Measurements from ENCODE around the gene RRP1B. TPM values are rescaled to one million over a fixed set of nuclear protein-coding genes. Genes with fewer than 3 reads are reported as not detected.
"Not testable (repeated sequence)": the region's sequence is repeated elsewhere in the genome, so short reads cannot be mapped to it uniquely, and the experiment has no call there.

RRP1B gene
- total RNA-seq, 1 donor from 2014 or later: 22.5 TPM

- no peak for DNase-seq (ENCODE audit: low spot score)
These were observed 40.7 kb downstream of the RRP1B start for GRCh38 chr21:43699933-43700599.

DNA sequence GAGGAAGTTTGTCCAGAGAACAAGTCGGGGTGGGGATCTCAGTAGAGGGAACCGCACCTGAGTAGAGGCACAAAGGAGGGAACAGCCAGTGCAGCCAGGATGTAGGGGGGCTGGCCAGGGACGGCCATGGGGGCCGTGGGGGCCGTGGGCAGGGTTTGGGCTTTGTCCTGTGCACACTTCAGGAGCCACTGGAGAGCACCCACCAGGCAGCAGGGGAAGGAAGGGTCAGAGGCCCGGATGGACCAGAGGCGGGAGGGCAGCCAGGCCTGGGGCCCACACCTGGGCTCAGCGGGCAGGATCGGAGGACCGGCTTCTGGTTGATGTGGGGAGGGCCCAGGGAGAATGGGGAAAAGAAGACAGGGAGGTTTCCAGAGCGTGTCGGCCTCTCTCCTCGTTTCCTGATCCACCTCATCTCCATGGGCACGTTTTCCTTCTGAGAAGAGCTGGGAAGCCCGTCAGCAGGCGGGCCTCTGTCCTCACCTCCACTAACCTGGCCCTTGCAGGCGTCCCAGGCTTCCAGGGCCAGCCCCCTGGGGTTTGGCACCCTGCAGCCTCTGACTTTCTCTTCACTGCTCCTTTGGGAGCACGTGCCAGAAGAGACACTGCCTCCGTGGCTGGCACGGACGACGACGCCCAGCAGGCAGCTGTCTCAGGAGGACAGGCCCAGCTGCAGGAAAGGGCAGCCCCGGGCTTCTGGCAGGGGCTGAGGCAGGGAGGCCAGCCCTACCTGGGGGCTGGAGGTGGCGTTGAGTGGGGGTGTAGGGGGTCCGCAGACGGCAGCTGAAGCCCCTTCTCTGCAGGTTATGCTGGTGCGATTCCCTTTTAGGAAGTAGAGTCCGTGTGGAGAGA lies 42.8 kb downstream of the RRP1B start:
- DNase-seq (ENCODE audit: low spot score): no peak

DNA sequence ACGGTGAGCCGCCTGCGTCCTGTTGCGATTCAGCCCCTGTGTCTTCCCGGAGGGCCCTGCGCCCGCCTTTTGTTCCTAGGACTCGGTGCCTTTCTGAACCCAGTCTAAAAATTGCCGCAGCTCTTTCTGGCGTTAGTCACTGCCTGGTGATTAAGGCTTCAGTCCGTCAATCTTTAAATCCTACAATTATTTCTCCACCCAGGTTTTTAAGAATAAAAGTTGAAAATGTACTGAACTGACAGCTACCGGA lies 43.4 kb downstream of the RRP1B start:
- DNase-seq (ENCODE audit: low spot score): no peak

DNA sequence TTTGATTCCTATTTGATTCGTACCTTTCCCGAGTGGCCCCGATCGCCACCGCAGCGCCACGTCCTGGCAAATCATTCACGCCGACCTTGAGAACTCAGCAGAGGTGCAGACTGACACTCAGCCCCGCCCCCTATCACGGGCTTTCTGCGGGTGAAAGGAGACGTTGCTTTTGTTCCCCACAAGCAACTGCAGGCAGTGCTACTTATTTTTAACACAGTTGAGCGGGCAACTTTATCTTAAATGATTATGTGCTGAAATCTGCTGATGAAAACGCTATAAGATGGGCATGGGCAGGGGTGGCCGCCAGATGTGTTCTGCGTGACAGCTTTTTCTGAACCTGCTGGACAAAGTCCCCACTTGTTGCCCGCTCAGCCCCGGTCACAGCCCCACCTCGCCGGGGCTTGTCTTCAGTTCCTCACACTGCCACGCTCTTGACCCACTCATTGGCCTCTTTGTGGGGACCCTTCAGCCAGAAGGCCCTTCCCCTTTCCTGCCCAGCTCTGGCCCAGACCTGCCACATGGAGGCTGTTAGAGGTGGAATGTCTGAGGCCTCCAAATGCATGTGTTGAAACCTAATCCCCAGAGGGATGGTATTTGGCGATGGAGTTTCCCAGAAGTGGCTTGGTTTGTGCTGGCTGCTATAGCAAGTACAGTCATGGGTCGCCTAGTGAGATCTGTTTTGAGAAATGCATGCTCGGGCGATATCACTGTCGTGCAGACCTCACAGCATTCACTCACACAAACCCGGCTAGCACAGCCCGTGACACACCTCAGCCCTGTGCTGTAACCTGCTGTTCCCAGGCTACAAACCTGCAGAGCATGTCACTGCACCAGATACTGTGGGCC lies 43.9 kb downstream of the RRP1B start:
- DNase-seq (ENCODE audit: low spot score): peak; percentile 67

DNA sequence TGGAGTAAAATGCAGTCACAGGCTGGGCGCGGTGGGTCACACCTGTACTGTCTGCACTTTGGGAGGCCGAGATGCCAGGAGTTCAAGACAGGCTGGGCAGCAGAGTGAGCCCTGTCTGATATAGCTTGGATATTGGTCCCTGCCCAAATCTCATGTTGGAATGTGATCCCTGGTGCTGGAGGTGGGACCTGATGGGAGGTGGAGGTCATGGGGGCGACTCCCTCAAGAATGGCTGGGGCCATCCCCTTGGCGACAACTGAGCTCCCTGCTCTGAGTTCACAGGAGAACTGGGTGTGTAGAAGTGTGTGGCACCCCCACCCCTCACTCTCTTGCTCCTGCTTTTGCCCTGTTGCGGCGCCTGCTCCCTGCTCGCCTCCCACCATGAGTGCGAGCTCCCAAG lies 48.1 kb downstream of the RRP1B start:
- no peak for DNase-seq (ENCODE audit: low spot score)

DNA sequence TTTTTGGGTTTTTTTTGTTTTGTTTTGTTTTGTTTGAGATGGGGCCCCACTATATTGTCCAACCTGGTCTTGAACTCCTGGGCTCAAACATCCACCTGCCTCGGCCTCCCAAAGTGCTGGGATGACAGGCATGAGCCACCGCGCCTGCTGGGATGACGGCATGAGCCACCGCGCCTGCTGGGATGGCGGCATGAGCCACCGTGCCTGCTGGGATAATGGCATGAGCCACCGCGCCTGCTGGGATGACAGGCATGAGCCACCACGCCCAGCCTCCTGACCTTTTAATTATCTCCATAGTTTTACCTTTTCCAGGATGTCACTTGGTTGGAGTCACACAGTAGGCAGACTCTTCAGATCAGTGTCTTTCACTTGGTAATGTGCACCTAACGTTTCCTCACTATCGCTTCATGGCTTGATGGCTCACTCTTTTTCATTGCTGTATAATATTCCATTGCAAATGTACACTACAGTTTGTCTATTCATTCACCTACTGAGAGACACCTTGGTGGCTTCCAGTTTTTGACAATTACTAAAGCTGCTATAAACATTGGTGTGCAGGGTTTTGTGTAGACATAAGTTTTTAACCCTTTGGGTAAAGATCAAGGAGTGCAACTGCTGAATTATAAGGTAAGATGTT lies 49.5 kb downstream of the RRP1B start:
- DNase-seq (ENCODE audit: low spot score): no peak

GRCh38 chr21:43712268-43712942 lies 53.0 kb downstream of the RRP1B start:
- DNase-seq (ENCODE audit: low spot score): peak; percentile 77

DNA sequence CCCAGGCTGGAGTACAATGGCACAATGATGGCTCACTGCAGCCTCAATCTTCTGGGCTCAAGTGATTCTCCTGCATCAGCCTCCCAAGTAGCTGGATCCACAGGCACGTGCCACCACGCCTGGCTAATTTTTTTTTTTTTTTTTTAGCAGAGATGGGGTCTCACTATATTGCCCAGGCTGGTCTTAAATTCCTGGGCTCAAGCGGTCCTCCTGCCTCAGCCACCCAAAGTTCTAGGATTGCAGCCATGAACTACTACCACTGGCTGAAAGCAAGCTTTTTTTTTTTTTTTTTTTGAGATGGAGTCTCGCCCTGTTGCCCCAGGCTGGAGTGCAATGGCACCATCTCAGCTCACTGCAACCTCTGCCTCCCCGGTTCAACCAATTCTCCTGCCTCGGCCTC lies 53.8 kb downstream of the RRP1B start:
- DNase-seq (ENCODE audit: low spot score): not testable (repeated sequence)

- no peak for DNase-seq (ENCODE audit: low spot score)
These were observed 57.2 kb downstream of the RRP1B start for GRCh38 chr21:43716376-43717165.

DNA sequence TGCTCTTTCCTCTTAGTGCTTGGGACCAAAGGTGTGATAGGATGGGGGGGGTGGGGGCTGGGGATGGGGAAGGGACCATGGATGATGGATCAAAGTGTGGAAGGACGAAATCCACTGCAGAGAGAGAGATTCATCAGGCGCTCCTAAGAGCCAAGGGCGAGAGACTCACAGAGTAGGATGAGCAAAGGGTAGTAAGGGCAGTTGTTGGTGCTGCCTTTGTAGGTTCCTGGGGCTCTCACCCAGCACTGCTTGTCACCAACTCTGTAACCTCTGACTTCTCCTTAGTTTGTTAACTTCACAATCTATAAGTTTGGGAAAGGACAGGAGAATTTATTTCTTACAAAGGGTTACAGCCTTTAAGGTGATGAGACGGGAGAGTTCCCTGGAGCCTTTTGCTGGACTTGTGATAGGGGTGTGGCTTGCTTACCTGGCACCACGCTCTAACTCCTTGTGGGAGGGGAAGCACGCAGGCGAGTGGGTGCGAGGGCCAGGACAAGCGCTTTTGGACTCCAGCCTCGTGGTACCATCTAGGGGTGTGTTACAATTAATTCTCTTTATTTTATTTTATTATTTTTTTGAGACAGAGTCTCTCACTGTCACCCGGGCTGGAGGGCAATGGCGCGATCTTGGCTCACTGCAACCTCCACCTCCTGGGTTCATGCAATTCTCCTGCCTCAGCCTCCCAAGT lies 58.0 kb downstream of the RRP1B start:
- DNase-seq (ENCODE audit: low spot score): no peak

GRCh38 chr21:43717967-43718871 lies 58.9 kb downstream of the RRP1B start:
- DNase-seq (ENCODE audit: low spot score): no peak

- peak; percentile 89 for DNase-seq (ENCODE audit: low spot score)
These were observed 59.8 kb downstream of the RRP1B start, which contains the start of gene PDXK for GRCh38 chr21:43718872-43719747. Gene PDXK (plus strand): TSS chr21:43719129. CDS start chr21:43719295, 166 bp downstream.

DNA sequence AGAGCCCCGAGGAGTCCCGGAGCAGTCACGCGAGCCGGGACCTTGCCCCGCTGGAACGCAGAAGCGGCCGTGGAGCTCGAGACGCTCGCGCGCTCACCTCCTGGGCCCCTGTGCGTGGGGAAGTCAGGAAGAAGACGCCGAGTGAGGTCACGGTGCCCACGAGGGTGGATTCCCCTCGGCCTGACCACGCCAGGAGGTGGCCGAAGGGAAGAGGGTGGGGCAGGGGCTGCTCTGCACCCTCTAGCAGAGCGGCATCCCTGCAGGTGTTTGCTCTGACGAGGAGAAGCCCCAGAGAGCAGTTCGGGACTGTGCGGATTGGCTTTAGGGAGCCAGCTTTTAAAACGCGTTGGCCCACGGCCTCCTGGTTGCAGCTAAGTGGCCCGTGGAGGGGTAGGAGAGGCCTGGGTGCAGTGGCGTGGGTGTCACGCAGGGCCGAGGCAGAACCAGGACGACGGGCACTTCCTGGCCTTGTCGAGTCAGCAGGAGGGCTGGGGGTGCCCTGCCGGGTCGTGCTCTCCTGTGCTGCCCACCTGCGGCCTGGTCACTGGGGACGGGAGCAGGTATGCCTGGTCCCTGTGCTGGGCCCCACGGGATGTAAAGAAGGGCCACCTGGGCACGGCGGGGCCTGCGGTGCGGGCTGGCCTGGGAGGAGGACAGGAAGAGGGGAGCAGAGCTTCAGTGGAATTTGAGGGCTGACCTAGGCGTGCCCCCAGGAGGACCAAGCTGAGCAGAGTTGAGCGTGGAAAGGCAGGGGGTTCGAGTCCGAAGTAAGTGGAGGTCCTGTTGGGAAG lies 60.6 kb downstream of the RRP1B start:
- no peak for DNase-seq (ENCODE audit: low spot score)

DNA sequence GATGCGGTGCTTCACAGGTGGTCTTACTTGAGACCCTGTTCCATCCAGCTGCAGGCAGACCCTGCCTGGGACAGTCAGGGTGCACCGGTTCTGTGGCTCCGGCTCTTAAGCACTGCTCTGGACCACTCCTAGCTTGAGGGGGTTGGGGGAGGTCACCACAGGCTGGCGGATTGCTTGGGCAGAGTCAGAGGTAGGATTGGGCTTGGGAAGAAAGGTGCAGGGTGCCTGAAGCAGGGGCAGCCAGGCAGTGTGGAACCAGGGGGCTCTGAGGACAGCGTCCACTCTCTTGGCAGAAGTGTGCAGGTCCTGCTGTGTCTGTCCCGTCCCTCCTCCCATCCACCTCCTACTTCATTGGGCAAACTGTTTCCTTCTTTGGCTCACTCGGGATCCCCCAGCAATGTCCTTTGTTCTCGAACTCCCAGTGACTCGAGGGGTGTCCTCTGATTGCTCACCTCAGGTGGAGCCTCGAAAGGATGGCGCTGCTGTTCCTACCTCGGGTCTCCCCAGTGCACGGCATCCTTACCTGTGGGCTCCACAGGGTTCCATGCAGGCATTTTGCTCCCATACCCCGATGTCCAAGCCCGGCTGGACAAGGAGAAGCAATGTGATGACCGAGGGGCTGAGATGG lies 61.3 kb downstream of the RRP1B start:
- no peak for DNase-seq (ENCODE audit: low spot score)

- no peak for DNase-seq (ENCODE audit: low spot score)
These were observed 61.8 kb downstream of the RRP1B start for GRCh38 chr21:43721206-43721605.

- no peak for DNase-seq (ENCODE audit: low spot score)
These were observed 62.6 kb downstream of the RRP1B start for GRCh38 chr21:43721939-43722338.

DNA sequence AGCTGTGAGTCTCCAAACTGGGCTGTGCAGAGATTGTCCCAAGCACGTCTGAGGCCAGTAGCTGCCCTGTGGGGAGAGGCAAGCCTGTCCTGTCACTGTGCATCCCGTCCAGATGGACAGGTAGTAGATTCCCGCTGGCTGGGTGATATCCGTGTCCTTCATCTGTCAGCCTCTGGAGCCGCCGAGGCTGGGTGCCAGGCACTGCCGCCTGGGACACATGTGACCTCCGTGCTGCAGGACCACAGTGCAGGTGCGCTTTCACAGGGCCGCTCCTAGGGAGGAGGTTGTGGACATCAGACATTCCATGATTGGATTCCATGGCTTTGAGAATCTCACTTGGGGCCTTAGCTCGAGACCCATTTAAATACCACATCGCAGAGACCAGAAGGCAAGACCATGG lies 64.3 kb downstream of the RRP1B start:
- DNase-seq (ENCODE audit: low spot score): no peak

All from ureter (tissue), 1 donor.